ENCODE measurements around the gene GOLGA6A. TPM values are rescaled to one million over a fixed set of nuclear protein-coding genes. Genes with fewer than 3 reads are reported as not detected.

The GOLGA6A gene
- total RNA-seq, 2 donors from 2014 or later: not detected

DNA sequence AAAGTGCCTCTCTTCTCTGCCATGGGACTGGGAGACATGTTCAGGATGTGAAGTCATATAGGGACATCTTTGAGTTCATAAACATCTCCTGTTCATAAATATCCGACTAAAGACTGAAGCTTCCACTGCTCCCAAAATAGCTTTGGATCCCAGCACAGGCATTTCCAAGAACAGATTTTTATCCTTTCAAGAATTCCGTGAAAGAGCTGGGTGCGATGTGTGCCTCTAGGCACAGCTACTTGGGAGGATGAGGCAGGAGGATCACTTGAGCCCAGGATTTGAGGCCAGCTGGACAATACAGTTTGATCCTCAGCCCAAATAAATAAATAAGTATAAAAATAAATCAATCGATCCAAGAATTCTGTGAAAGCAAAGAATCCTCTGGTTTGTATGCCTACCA lies 41.3 kb upstream of the GOLGA6A start:
- no peaks in the 10 kb centered on the region for H3K9me3 ChIP-seq
- H3K27ac ChIP-seq: no peak overlapping the region
- H3K27me3 ChIP-seq: peaks cover 4 to 7% of the 10 kb centered on the region in 2 donors
- H3K4me1 ChIP-seq: peaks cover 0 to 11% of the 10 kb centered on the region in 2 donors
- TF ChIP-seq, protein P1, sequence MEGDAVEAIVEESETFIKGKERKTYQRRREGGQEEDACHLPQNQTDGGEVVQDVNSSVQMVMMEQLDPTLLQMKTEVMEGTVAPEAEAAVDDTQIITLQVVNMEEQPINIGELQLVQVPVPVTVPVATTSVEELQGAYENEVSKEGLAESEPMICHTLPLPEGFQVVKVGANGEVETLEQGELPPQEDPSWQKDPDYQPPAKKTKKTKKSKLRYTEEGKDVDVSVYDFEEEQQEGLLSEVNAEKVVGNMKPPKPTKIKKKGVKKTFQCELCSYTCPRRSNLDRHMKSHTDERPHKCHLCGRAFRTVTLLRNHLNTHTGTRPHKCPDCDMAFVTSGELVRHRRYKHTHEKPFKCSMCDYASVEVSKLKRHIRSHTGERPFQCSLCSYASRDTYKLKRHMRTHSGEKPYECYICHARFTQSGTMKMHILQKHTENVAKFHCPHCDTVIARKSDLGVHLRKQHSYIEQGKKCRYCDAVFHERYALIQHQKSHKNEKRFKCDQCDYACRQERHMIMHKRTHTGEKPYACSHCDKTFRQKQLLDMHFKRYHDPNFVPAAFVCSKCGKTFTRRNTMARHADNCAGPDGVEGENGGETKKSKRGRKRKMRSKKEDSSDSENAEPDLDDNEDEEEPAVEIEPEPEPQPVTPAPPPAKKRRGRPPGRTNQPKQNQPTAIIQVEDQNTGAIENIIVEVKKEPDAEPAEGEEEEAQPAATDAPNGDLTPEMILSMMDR (IDR thresholded peaks at IDR 0.05): no peak
- H3K36me3 ChIP-seq: no peaks in the 10 kb centered on the region
- DNase-seq (ENCODE audit: low spot score): no peak
- H3K4me3 ChIP-seq: no peak overlapping the region

DNA sequence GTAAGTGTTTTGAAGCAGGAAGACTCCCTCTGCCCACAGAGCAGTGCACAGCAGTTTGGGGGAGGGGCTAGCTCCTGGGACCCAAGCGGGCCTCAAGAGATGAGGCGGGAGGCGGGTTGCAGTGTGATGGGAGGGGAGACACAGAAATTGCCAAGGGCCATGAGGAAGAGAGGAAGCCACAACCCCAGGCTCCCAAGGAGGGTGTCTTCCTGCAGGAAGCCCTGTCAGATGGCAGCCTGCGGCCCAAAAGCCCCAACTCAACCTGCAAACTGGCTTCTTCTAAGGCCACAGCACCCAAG lies 40.7 kb upstream of the GOLGA6A start:
- no peak overlapping the region for H3K27ac ChIP-seq
- peaks cover 0 to 5% of the 10 kb centered on the region in 2 donors for H3K4me1 ChIP-seq
- no peaks in the 10 kb centered on the region for H3K36me3 ChIP-seq
- no peak for DNase-seq (ENCODE audit: low spot score)
- TF ChIP-seq, protein P1 (IDR thresholded peaks at IDR 0.05): no peak
- peaks cover 0 to 1% of the 10 kb centered on the region in 2 donors for H3K27me3 ChIP-seq
- no peaks in the 10 kb centered on the region for H3K9me3 ChIP-seq
- no peak overlapping the region for H3K4me3 ChIP-seq

DNA sequence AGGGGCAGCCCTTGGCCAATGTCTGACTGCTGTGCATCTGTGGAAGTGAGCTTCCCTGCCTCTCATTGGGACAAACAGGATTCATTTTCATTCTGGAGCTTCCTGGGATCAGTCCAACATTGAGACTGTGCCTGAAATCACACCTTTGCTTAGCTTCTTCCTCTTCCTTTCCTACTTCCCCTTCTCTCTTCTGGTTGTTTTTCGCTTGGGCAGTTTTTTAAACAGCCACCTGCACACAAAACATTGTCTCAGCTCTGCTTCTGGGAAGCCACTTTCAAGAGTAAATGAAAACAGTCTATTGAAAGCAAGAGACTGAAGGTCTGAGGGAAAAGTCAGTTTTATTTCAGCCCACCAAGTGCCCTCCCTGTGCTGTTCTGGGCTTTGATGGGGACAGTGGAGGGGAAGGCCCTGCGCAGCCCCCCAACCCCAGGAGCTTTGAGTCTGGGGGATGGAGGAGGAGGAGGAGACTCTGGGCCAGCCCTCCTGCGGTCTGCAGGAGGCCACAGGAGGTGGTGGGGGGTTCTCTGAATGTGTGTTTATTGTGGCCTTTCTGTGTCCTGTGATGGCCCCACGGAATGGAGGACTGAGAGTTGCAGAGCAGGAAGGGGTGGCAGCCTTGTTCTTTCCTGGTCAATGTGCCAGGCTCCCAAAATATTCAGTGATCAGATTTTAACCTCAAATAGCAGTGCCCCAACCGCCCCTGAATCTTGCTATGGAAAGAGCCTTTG lies 40.2 kb upstream of the GOLGA6A start:
- Histone ChIP-seq H3K4me1 (no peaks in the 10 kb centered on the region), H3K4me3 (no peak overlapping the region), H3K9me3 (no peaks in the 10 kb centered on the region), H3K27me3 (no peaks in the 10 kb centered on the region), H3K36me3 (no peaks in the 10 kb centered on the region), H3K27ac (no peak overlapping the region)
- TF ChIP-seq, protein P1 (IDR thresholded peaks at IDR 0.05): no peak
- no peak for DNase-seq (ENCODE audit: low spot score)

DNA sequence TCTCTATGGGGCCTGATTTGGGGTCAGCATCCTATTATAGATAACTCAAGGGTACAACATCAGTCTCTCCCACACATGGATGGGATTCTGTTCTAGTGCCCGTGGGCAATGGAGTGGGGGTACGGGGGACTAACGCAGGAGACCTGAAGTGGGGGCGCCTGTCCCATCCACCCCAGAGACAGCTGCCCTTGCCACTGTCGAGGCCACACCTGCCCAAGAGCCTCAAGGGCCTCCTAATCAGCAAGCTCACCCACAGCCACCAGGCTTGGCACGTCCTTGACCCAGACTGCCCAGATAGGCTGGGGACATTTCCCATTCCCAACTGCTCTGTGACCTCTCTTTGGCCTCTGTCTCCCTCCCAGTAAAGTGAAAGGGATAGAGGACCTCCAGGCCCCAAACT lies 39.5 kb upstream of the GOLGA6A start:
- no peaks in the 10 kb centered on the region for H3K4me1 ChIP-seq
- DNase-seq (ENCODE audit: low spot score): no peak
- H3K4me3 ChIP-seq: no peak overlapping the region
- TF ChIP-seq, protein P1 (IDR thresholded peaks at IDR 0.05): no peak
- no peak overlapping the region for H3K27ac ChIP-seq
- no peaks in the 10 kb centered on the region for H3K9me3 ChIP-seq
- H3K36me3 ChIP-seq: no peaks in the 10 kb centered on the region
- H3K27me3 ChIP-seq: no peaks in the 10 kb centered on the region

DNA sequence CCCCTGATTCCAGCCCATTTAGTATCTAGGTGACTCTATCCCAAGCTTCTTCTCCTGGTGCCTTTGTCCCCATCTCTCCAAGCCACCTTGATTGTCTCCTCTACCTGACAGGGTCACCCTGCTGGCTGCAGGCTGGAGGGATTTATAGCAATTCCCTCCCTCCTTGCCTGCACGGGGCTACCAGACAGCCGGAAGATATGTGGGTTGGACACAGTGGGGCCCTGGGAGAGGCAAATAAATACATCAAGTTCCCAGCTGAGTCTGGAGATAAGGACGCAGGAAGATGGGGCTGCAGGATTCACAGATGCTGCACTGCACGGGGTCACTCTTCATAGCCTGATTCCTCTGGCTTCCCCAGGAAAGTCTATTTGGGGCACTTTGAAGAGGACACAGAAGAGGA lies 38.7 kb upstream of the GOLGA6A start:
- Histone ChIP-seq H3K36me3 (no peaks in the 10 kb centered on the region), H3K4me3 (no peak overlapping the region), H3K4me1 (no peaks in the 10 kb centered on the region), H3K27ac (no peak overlapping the region), H3K9me3 (no peaks in the 10 kb centered on the region), H3K27me3 (no peaks in the 10 kb centered on the region)
- DNase-seq (ENCODE audit: low spot score): no peak
- TF ChIP-seq, protein P1 (IDR thresholded peaks at IDR 0.05): no peak

DNA sequence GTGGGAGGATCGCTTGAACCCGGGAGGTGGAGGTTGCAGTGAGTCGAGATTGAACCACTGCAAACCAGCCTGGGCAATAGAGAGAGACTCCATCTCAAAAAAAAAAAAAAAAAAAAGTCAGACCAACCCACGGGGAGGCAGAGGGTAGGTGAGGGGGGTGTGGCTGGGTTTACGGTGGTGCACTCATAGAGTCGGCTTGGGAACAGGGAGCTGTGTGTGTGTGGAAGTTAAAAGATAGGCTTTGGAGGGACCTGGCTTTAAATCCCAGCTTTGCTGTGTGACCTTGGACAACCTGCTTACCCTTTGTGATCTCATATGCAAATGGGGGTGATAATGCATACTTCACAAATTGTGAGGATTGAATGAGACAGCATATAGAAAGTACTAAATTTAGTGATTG lies 38.1 kb upstream of the GOLGA6A start:
- no peaks in the 10 kb centered on the region for H3K27me3 ChIP-seq
- H3K27ac ChIP-seq: no peak overlapping the region
- no peak overlapping the region for H3K4me3 ChIP-seq
- DNase-seq (ENCODE audit: low spot score): no peak
- H3K36me3 ChIP-seq: no peaks in the 10 kb centered on the region
- TF ChIP-seq, protein P1 (IDR thresholded peaks at IDR 0.05): no peak
- H3K9me3 ChIP-seq: no peaks in the 10 kb centered on the region
- no peaks in the 10 kb centered on the region for H3K4me1 ChIP-seq
